ENCODE measurements around the gene SLC9A9. TPM values are rescaled to one million over a fixed set of nuclear protein-coding genes. Genes with fewer than 3 reads are reported as not detected.

Gene SLC9A9
- polyA plus RNA-seq, 1 of the 3 experiments (the other 2 are of a cell fraction), result 0.05 TPM

DNA sequence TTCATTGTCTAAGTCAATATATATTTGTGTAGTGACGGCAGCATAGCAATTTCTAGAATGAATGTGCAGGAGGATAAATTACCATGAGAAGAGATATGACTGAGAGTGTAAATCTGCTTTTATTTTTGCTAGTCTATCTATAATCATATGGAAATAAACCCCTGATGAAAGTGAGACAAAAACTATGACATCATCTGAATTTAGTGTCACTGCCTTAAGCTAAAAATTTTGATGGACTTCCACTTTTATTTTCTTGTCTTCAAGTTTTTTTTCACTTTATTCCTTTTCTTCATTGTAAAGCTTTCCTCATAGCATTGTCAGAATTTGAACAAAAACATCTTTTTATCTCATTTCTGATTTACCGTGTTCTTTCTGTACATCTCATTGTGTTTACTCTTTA, 486.7 kb downstream of the SLC9A9 start:
- DNase-seq, result no peak
- ChIA-PET POLR2A (no interaction called here), CTCF (no interaction called here)
- H3K4me2 ChIP-seq, result no peak overlapping the region
- H4K20me1 ChIP-seq (ENCODE audit: insufficient read depth), result no peaks in the 10 kb centered on the region
- no peaks in the 10 kb centered on the region for H3F3A ChIP-seq (replicated peaks; ENCODE audit: insufficient read depth)
- no peaks in the 10 kb centered on the region for H3K9me2 ChIP-seq
- no peak overlapping the region for H3K4me3 ChIP-seq (ENCODE audit: low read depth in 2 of 2, low read length in 1 of 2)
- H3K27ac ChIP-seq (ENCODE audit: low read depth in 2 of 2, low read length in 1 of 2), result no peak overlapping the region
- no peak overlapping the region for H3K9ac ChIP-seq
- H3K4me1 ChIP-seq (ENCODE audit: control insufficient read depth in 1 of 2, insufficient read depth in 2 of 2, low read depth in 1 of 2, low read length in 1 of 2), result no peaks in the 10 kb centered on the region
- TF ChIP-seq RAD21 (IDR thresholded peaks at IDR 0.05; ENCODE audit: low read length) (no peak), MEF2A (IDR thresholded peaks at IDR 0.05; ENCODE audit: borderline replicate concordance, low read depth) (no peak), RCOR1 (IDR thresholded peaks at IDR 0.05; ENCODE audit: low read length) (no peak)
- no peak overlapping the region for H2AFZ ChIP-seq (ENCODE audit: low read depth)
- H3K36me3 ChIP-seq (replicated peaks in 1 of 2; ENCODE audit: control insufficient read depth in 1 of 2, insufficient read depth in 2 of 2, low read length in 1 of 2), result no peaks in the 10 kb centered on the region
- H3K79me2 ChIP-seq (ENCODE audit: insufficient read depth), result no peaks in the 10 kb centered on the region
- 22% methylated on average over 2 of the region's 2 CpGs for whole genome bisulfite sequencing (ENCODE audit: low lambda C conversion rate)
- no peaks in the 10 kb centered on the region for H3K27me3 ChIP-seq (ENCODE audit: insufficient read depth)
- H3K9me3 ChIP-seq, result no peaks in the 10 kb centered on the region

- TF ChIP-seq ZBTB33 (IDR thresholded peaks at IDR 0.05; ENCODE audit: borderline replicate concordance, low read depth) (no peak), IRF3 (IDR thresholded peaks at IDR 0.05; ENCODE audit: low read depth, low read length) (no peak), SMC3 (IDR thresholded peaks at IDR 0.05; ENCODE audit: low read depth, low read length) (no peak), FOXJ3 (CRISPR knock-in tag; IDR thresholded peaks at IDR 0.05) (no peak), POLR2AphosphoS5 (IDR thresholded peaks at IDR 0.05; ENCODE audit: low read depth, low read length) (no peak), ELF1 (IDR thresholded peaks at IDR 0.05) (no peak), TCF12 (IDR thresholded peaks at IDR 0.05) (no peak), EZH2phosphoT487 (IDR thresholded peaks at IDR 0.05; ENCODE audit: borderline replicate concordance, low read depth) (no peak), GABPA (IDR thresholded peaks at IDR 0.05; ENCODE audit: low read depth) (no peak), YY1 (IDR thresholded peaks at IDR 0.05; ENCODE audit: low read depth) (no peak), MEF2A (IDR thresholded peaks at IDR 0.05; ENCODE audit: borderline replicate concordance, low read depth) (no peak), RAD21 (IDR thresholded peaks at IDR 0.05; ENCODE audit: low read length) (no peak), GATA2 (CRISPR knock-in tag; IDR thresholded peaks at IDR 0.05) (no peak), REST (IDR thresholded peaks at IDR 0.05; ENCODE audit: low read depth, low read length) (no peak), CHD2 (IDR thresholded peaks at IDR 0.05; ENCODE audit: low read length, partially characterized antibody) (no peak)
- TF ChIP-seq, protein P1, sequence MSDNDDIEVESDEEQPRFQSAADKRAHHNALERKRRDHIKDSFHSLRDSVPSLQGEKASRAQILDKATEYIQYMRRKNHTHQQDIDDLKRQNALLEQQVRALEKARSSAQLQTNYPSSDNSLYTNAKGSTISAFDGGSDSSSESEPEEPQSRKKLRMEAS (IDR thresholded peaks at IDR 0.05; ENCODE audit: low read depth), result no peak
- TF ChIP-seq, protein P2, sequence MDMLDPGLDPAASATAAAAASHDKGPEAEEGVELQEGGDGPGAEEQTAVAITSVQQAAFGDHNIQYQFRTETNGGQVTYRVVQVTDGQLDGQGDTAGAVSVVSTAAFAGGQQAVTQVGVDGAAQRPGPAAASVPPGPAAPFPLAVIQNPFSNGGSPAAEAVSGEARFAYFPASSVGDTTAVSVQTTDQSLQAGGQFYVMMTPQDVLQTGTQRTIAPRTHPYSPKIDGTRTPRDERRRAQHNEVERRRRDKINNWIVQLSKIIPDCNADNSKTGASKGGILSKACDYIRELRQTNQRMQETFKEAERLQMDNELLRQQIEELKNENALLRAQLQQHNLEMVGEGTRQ (IDR thresholded peaks at IDR 0.05; ENCODE audit: borderline replicate concordance, low read depth, low read length), result no peak
- CTCF ChIA-PET, result no interaction called here
- POLR2A ChIA-PET, result no interaction called here
- WGBS (ENCODE audit: low lambda C conversion rate), result 2% methylated on average over 2 of the region's 2 CpGs
- Histone ChIP-seq H3K9me3 (no peaks in the 10 kb centered on the region), H3K79me2 (ENCODE audit: insufficient read depth) (no peaks in the 10 kb centered on the region), H3K27ac (ENCODE audit: low read depth in 2 of 2, low read length in 1 of 2) (no peak overlapping the region), H3K36me3 (replicated peaks in 1 of 2; ENCODE audit: control insufficient read depth in 1 of 2, insufficient read depth in 2 of 2, low read length in 1 of 2) (no peaks in the 10 kb centered on the region), H2AFZ (ENCODE audit: low read depth) (no peak overlapping the region), H3K4me1 (ENCODE audit: control insufficient read depth in 1 of 2, insufficient read depth in 2 of 2, low read depth in 1 of 2, low read length in 1 of 2) (no peaks in the 10 kb centered on the region), H3K27me3 (ENCODE audit: insufficient read depth) (no peaks in the 10 kb centered on the region), H3K4me2 (no peak overlapping the region), H4K20me1 (ENCODE audit: insufficient read depth) (no peaks in the 10 kb centered on the region), H3K9ac (no peak overlapping the region), H3K4me3 (ENCODE audit: low read depth in 2 of 2, low read length in 1 of 2) (no peak overlapping the region), H3K9me2 (no peaks in the 10 kb centered on the region), H3F3A (replicated peaks; ENCODE audit: insufficient read depth) (no peaks in the 10 kb centered on the region)
- no peak for DNase-seq
These were observed 488.0 kb downstream of the SLC9A9 start for GRCh38 chr3:143360244-143360643.

Measured in SK-N-SH (cell line).